Breast epithelium (tissue), 4 donors: ENCODE measurements around the gene GNGT1. TPM values are rescaled to one million over a fixed set of nuclear protein-coding genes. Genes with fewer than 3 reads are reported as not detected.
"Not testable (repeated sequence)": the region's sequence is repeated elsewhere in the genome, so short reads cannot be mapped to it uniquely, and the experiment has no call there.

Experiments
- DNase-seq, 2 donors: peaks; one replicate each; pipeline ENCODE4 v3.0.0-alpha.2; 2019; ENCODE audit warnings: low spot score in 2 of 2
- H3K27ac ChIP-seq, 2 donors: fragments of 200-600 bp; sonication (generic) in 1 of 2; one replicate each; pipeline ENCODE4 v1.5.1; 2016 to 2019; ENCODE audit warnings: mild to moderate bottlenecking in 1 of 2
- H3K27me3 ChIP-seq, 2 donors: fragments of 200-600 bp; sonication (generic) in 1 of 2; one replicate each; pipeline versions ENCODE4 v1.5.1 to v1.6.0; 2017 to 2019; ENCODE audit warnings: control low read depth in 1 of 2, mild to moderate bottlenecking in 1 of 2
- H3K36me3 ChIP-seq: fragments of 200-600 bp; one replicate; pipeline ENCODE4 v1.5.1; 2019
- H3K4me1 ChIP-seq, 2 donors: fragments of 200-600 bp; sonication (generic); one replicate each; pipeline ENCODE4 v1.5.1; 2016 to 2019; ENCODE audit warnings: control low read depth in 1 of 2
- H3K4me3 ChIP-seq, 3 donors: fragments of 200-600 bp; sonication (generic); 1 replicate in 2 of 3; 2 replicates in 1 of 3; pipeline ENCODE4 v1.5.1; 2016 to 2019; ENCODE audit warnings: mild to moderate bottlenecking in 3 of 3, moderate library complexity in 2 of 3
- H3K9me3 ChIP-seq, 2 donors: fragments of 200-600 bp; sonication (generic) in 1 of 2; one replicate each; pipeline ENCODE4 v1.5.1; 2016 to 2019; ENCODE audit warnings: control low read depth in 1 of 2
- CTCF ChIP-seq, 3 donors: fragments of 450-650 bp; IDR thresholded peaks; one replicate each; pipeline ENCODE4 v1.5.1; 2016 to 2017; ENCODE audit warnings: antibody characterized with exemption in 3 of 3, mild to moderate bottlenecking in 3 of 3, moderate library complexity in 3 of 3
- POLR2A ChIP-seq: fragments of 450-650 bp; IDR thresholded peaks from one replicate; pipeline ENCODE4 v1.6.1; 2016; ENCODE audit warnings: antibody characterized with exemption, mild to moderate bottlenecking, moderate library complexity
- POLR2AphosphoS5 ChIP-seq, 3 donors: sonication (generic); formaldehyde crosslinking; IDR thresholded peaks; one replicate each; pipeline ENCODE4 v1.6.1; 2017; ENCODE audit warnings: antibody characterized with exemption in 3 of 3
- intact Hi-C: fragments of 100-400 bp; cut with DNase I; formaldehyde crosslinking; loops from one replicate; pipeline ENCODE4 v1.15.1; 2023; ENCODE audit warnings: low total_unique reads
- total RNA-seq, 3 donors: library from RNA; depleted of rRNA; stranded (reverse); fragments of >200 nt; gene quantifications; one replicate each; pipeline ENCODE4 v1.1.0, GENCODE V29; 2016

Gene GNGT1
- total RNA-seq, 3 donors from 2014 or later, result not detected

GRCh38 chr7:93916315-93916714, 9.9 kb downstream of the GNGT1 start:
- H3K27ac ChIP-seq, H3K4me3 ChIP-seq, DNase-seq, H3K27me3 ChIP-seq, H3K9me3 ChIP-seq, H3K4me1 ChIP-seq, intact Hi-C loops, H3K36me3 ChIP-seq: not testable (repeated sequence)

GRCh38 chr7:93920496-93921182, 14.3 kb downstream of the GNGT1 start:
- no peaks in the 10 kb centered on the region for H3K4me1 ChIP-seq
- intact Hi-C loops, result no loop called here
- peak overlapping the region; percentile 84 to 94 for H3K27ac ChIP-seq
- peak overlapping the region; percentile 53 to 80 (median 60) for H3K4me3 ChIP-seq
- H3K9me3 ChIP-seq, result no peaks in the 10 kb centered on the region
- DNase-seq, result no peak
- H3K27me3 ChIP-seq, result no peaks in the 10 kb centered on the region
- H3K36me3 ChIP-seq, result no peaks in the 10 kb centered on the region
- TF ChIP-seq POLR2A, result no peak
- no peak for TF ChIP-seq POLR2AphosphoS5 (IDR thresholded peaks at IDR 0.05)
- no peak for TF ChIP-seq CTCF (IDR thresholded peaks at IDR 0.05)

- H3K27ac ChIP-seq, result peak overlapping the region; percentile 84 to 94
- no peak for DNase-seq
- H3K4me3 ChIP-seq, result peak overlapping the region; percentile 53 to 80 (median 60)
- no peaks in the 10 kb centered on the region for H3K27me3 ChIP-seq
- TF ChIP-seq POLR2A (no peak), POLR2AphosphoS5 (IDR thresholded peaks at IDR 0.05) (no peak), CTCF (IDR thresholded peaks at IDR 0.05) (no peak)
- H3K36me3 ChIP-seq, result no peaks in the 10 kb centered on the region
- no peaks in the 10 kb centered on the region for H3K9me3 ChIP-seq
- no peaks in the 10 kb centered on the region for H3K4me1 ChIP-seq
- intact Hi-C loops, result no loop called here
Observed at GRCh38 chr7:93921186-93921585, 14.8 kb downstream of the GNGT1 start.

GRCh38 chr7:93921607-93922566, 15.5 kb downstream of the GNGT1 start, which contains the start of gene GNG11:
Gene GNG11, plus strand, starts transcription at chr7:93921735. Its CDS starts 403 bp downstream, at chr7:93922138.
- Histone ChIP-seq H3K4me3 (peak within 1 kb of the TSS; percentile 53 to 80 (median 60)), H3K36me3 (no peaks in the 10 kb centered on the region), H3K27me3 (no peaks in the 10 kb centered on the region), H3K27ac (peak within 1 kb of the TSS; percentile 84 to 94), H3K4me1 (no peaks in the 10 kb centered on the region), H3K9me3 (no peaks in the 10 kb centered on the region)
- TF ChIP-seq POLR2A (peak; percentile 23), CTCF (IDR thresholded peaks at IDR 0.05) (no peak), POLR2AphosphoS5 (IDR thresholded peaks at IDR 0.05) (peak in 2 of 3 donors; percentile 54 to 68)
- intact Hi-C loops, result no loop called here
- peak; percentile 56 to 67 for DNase-seq

- Histone ChIP-seq H3K4me3 (peak overlapping the region; percentile 53 to 80 (median 60)), H3K27ac (peak overlapping the region; percentile 84 to 94), H3K27me3 (no peaks in the 10 kb centered on the region), H3K4me1 (no peaks in the 10 kb centered on the region), H3K9me3 (no peaks in the 10 kb centered on the region), H3K36me3 (no peaks in the 10 kb centered on the region)
- intact Hi-C loops, result no loop called here
- TF ChIP-seq POLR2AphosphoS5 (IDR thresholded peaks at IDR 0.05) (no peak), POLR2A (no peak), CTCF (IDR thresholded peaks at IDR 0.05) (no peak)
- DNase-seq, result no peak
Observed at GRCh38 chr7:93923296-93923695, 16.9 kb downstream of the GNGT1 start.
